Neuron (in vitro differentiated cells): ENCODE results near the gene CTNNA3.
"Not testable (repeated sequence)": the region's sequence is repeated elsewhere in the genome, so short reads cannot be mapped to it uniquely, and the experiment has no call there.

Source experiments
- H2AFZ ChIP-seq: one replicate; pipeline ENCODE4 v1.6.1; 2013; ENCODE audit warnings: low read depth, mild to moderate bottlenecking, inconsistent platforms, low read length, moderate library complexity
- H3K27me3 ChIP-seq: one replicate; pipeline ENCODE4 v1.6.1; 2013; ENCODE audit warnings: low read length; ENCODE audit not compliant: insufficient read depth
- H3K36me3 ChIP-seq: one replicate; pipeline ENCODE4 v1.6.1; 2013; ENCODE audit warnings: low read length; ENCODE audit not compliant: insufficient read depth
- H3K4me1 ChIP-seq: one replicate; pipeline ENCODE4 v1.6.1; 2013; ENCODE audit warnings: low read length; ENCODE audit not compliant: insufficient read depth
- H3K4me3 ChIP-seq: 2 replicates; pipeline ENCODE4 v1.5.1; 2013; ENCODE audit warnings: mild to moderate bottlenecking, low read length, moderate library complexity
- H3K9me3 ChIP-seq: one replicate; pipeline ENCODE4 v1.6.1; 2013; ENCODE audit warnings: low read length

CTNNA3 gene

GRCh38 chr10:67259319-67259929 is 436.6 kb downstream of the CTNNA3 start:
- no peak overlapping the region for H2AFZ ChIP-seq
- H3K4me1 ChIP-seq = no peaks in the 10 kb centered on the region
- H3K4me3 ChIP-seq = no peak overlapping the region
- H3K27me3 ChIP-seq = no peaks in the 10 kb centered on the region
- no peaks in the 10 kb centered on the region for H3K36me3 ChIP-seq
- no peaks in the 10 kb centered on the region for H3K9me3 ChIP-seq

GRCh38 chr10:67257427-67258144 is 438.4 kb downstream of the CTNNA3 start:
- Histone ChIP-seq H3K27me3 (no peaks in the 10 kb centered on the region), H2AFZ (no peak overlapping the region), H3K4me3 (no peak overlapping the region), H3K9me3 (no peaks in the 10 kb centered on the region), H3K36me3 (no peaks in the 10 kb centered on the region), H3K4me1 (no peaks in the 10 kb centered on the region)

GRCh38 chr10:67257018-67257417 is 439.0 kb downstream of the CTNNA3 start:
- H3K4me1 ChIP-seq = no peaks in the 10 kb centered on the region
- no peaks in the 10 kb centered on the region for H3K27me3 ChIP-seq
- no peaks in the 10 kb centered on the region for H3K36me3 ChIP-seq
- H3K9me3 ChIP-seq = no peaks in the 10 kb centered on the region
- no peak overlapping the region for H3K4me3 ChIP-seq
- H2AFZ ChIP-seq = no peak overlapping the region

- no peak overlapping the region for H3K4me3 ChIP-seq
- peaks cover 2% of the 10 kb centered on the region for H3K9me3 ChIP-seq
- no peak overlapping the region for H2AFZ ChIP-seq
Observed at GRCh38 chr10:67250686-67251085, 445.3 kb downstream of the CTNNA3 start.

GRCh38 chr10:67246066-67246555 is 449.9 kb downstream of the CTNNA3 start:
- Histone ChIP-seq H3K36me3 (no peaks in the 10 kb centered on the region), H2AFZ (no peak overlapping the region), H3K27me3 (no peaks in the 10 kb centered on the region), H3K4me1 (peaks cover 15% of the 10 kb centered on the region), H3K9me3 (peaks cover 2% of the 10 kb centered on the region), H3K4me3 (no peak overlapping the region)

More at GRCh38 chr10:67250686-67251085, 445.3 kb downstream of the CTNNA3 start:
- Histone ChIP-seq H3K36me3 (no peaks in the 10 kb centered on the region), H3K4me1 (no peaks in the 10 kb centered on the region), H3K27me3 (no peaks in the 10 kb centered on the region)

GRCh38 chr10:67242528-67242927 is 453.5 kb downstream of the CTNNA3 start:
- Histone ChIP-seq H3K9me3 (no peaks in the 10 kb centered on the region), H3K4me1 (peaks cover 15% of the 10 kb centered on the region), H3K4me3 (peak overlapping the region; percentile 6), H3K27me3 (no peaks in the 10 kb centered on the region), H3K36me3 (no peaks in the 10 kb centered on the region), H2AFZ (no peak overlapping the region)

GRCh38 chr10:67241451-67241850 is 454.5 kb downstream of the CTNNA3 start:
- no peaks in the 10 kb centered on the region for H3K9me3 ChIP-seq
- H3K4me1 ChIP-seq = peaks cover 15% of the 10 kb centered on the region
- H3K4me3 ChIP-seq = no peak overlapping the region
- no peaks in the 10 kb centered on the region for H3K27me3 ChIP-seq
- no peaks in the 10 kb centered on the region for H3K36me3 ChIP-seq
- no peak overlapping the region for H2AFZ ChIP-seq

GRCh38 chr10:67239864-67240497 is 456.0 kb downstream of the CTNNA3 start:
- H3K4me3 ChIP-seq = no peak overlapping the region
- peaks cover 15% of the 10 kb centered on the region for H3K4me1 ChIP-seq
- no peak overlapping the region for H2AFZ ChIP-seq
- no peaks in the 10 kb centered on the region for H3K36me3 ChIP-seq
- no peaks in the 10 kb centered on the region for H3K9me3 ChIP-seq
- H3K27me3 ChIP-seq = no peaks in the 10 kb centered on the region

- not testable (repeated sequence) for H3K9me3 ChIP-seq, H3K4me3 ChIP-seq, H3K36me3 ChIP-seq, H3K27me3 ChIP-seq, H3K4me1 ChIP-seq, H2AFZ ChIP-seq
Observed at GRCh38 chr10:67230680-67231500, 465.1 kb downstream of the CTNNA3 start.

- no peaks in the 10 kb centered on the region for H3K4me1 ChIP-seq
- no peaks in the 10 kb centered on the region for H3K36me3 ChIP-seq
- H3K9me3 ChIP-seq = no peaks in the 10 kb centered on the region
- no peaks in the 10 kb centered on the region for H3K27me3 ChIP-seq
- H2AFZ ChIP-seq = no peak overlapping the region
- no peak overlapping the region for H3K4me3 ChIP-seq
Observed at GRCh38 chr10:67225226-67225625, 470.8 kb downstream of the CTNNA3 start.

GRCh38 chr10:67224553-67224952 is 471.4 kb downstream of the CTNNA3 start:
- Histone ChIP-seq H3K4me1 (no peaks in the 10 kb centered on the region), H3K27me3 (no peaks in the 10 kb centered on the region), H3K4me3 (no peak overlapping the region), H3K36me3 (no peaks in the 10 kb centered on the region), H3K9me3 (no peaks in the 10 kb centered on the region), H2AFZ (no peak overlapping the region)

- no peaks in the 10 kb centered on the region for H3K9me3 ChIP-seq
- H3K4me3 ChIP-seq = no peak overlapping the region
- no peaks in the 10 kb centered on the region for H3K4me1 ChIP-seq
- no peak overlapping the region for H2AFZ ChIP-seq
- H3K27me3 ChIP-seq = no peaks in the 10 kb centered on the region
- H3K36me3 ChIP-seq = no peaks in the 10 kb centered on the region
Observed at GRCh38 chr10:67222934-67223333, 473.1 kb downstream of the CTNNA3 start.
